Psoas muscle (tissue), 8 donors: ENCODE results near the gene CARD11. TPM values are rescaled to one million over a fixed set of nuclear protein-coding genes. Genes with fewer than 3 reads are reported as not detected.

Experiments used
- ATAC-seq, 4 donors: fragments of 200-7000 bp; cut with Tn5 transposase; one replicate each; pipeline ENCODE4 v1.9.1; 2020; ENCODE audit warnings: moderate library complexity in 3 of 4, mild to moderate bottlenecking in 2 of 4
- DNase-seq, 2 donors: peaks; one replicate each; pipeline ENCODE4 v3.0.0-alpha.2; 2020
- H3K27ac ChIP-seq: fragments of 200-600 bp; one replicate; pipeline ENCODE4 v1.8.0; 2022
- H3K27me3 ChIP-seq, 3 donors: fragments of 200-600 bp in 1 of 3; one replicate each; pipeline versions ENCODE4 v1.6.1 to v1.8.0; 2013 to 2022; ENCODE audit warnings: low read length in 2 of 3, mild to moderate bottlenecking in 2 of 3, moderate library complexity in 1 of 3; ENCODE audit not compliant: insufficient read depth in 3 of 3
- H3K36me3 ChIP-seq, 2 donors: fragments of 200-600 bp in 1 of 2; one replicate each; pipeline versions ENCODE4 v1.6.1 to v1.8.0; 2013 to 2022; ENCODE audit warnings: low read depth in 1 of 2, mild to moderate bottlenecking in 1 of 2, moderate library complexity in 1 of 2; ENCODE audit not compliant: insufficient read depth in 1 of 2
- H3K4me1 ChIP-seq: fragments of 200-600 bp; one replicate; pipeline ENCODE4 v1.8.0; 2022
- H3K4me3 ChIP-seq: fragments of 200-600 bp; one replicate; pipeline ENCODE4 v1.8.0; 2022; ENCODE audit warnings: mild to moderate bottlenecking
- H3K9me3 ChIP-seq: fragments of 200-600 bp; one replicate; pipeline ENCODE4 v1.8.0; 2022
- CTCF ChIP-seq: fragments of 200-600 bp; IDR thresholded peaks from one replicate; pipeline ENCODE4 v1.8.0; 2022; ENCODE audit warnings: antibody characterized with exemption
- WGBS, 3 donors: extraction: QIAGEN DNeasy Blood & Tissue Kit; methylation state at CpG; one replicate each; pipeline versions ENCODE4 v1.1.6 to v1.1.7; 2013; 5-methylcytosine and 5-hydroxymethylcytosine counted together
- intact Hi-C, 2 donors: fragments of 100-400 bp; cut with DNase I; formaldehyde crosslinking; loops; one replicate each; pipeline versions ENCODE4 v1.11.0 to v1.14.2; 2022
- polyA plus RNA-seq, 3 donors: library from polyadenylated mRNA; stranded (reverse); fragments of 200-250 nt; gene quantifications; one replicate each; pipeline ENCODE4 v1.2.3, GENCODE V29; 2013
- total RNA-seq, 4 donors: library from RNA; stranded (reverse); fragmentation: NEBNext Ultra II Directional in 2 of 4; extraction: Animal tissue kit (Norgen Biotek cat#: 25700) in 2 of 4; gene quantifications; one replicate each; pipeline versions ENCODE4 v1.2.1 to v1.2.4, GENCODE V29; 2021 to 2023
- donor health status: healthy with polysubstance abuse.
- donor health status: DM: no; HTN: no; CAD: no; lungs with moderate emphysema.
- donor health status: Bipolar disorder and iron deficiency.
- donor health status: healthy.
- donor health status: DM: yes; HTN: yes; CAD: no.
- donor health status: DM: no; HTN: no; CAD: no.
- donor health status: DM: no; HTN: no; CAD: no.
- donor health status: DM: yes; HTN: yes; CAD: no.

CARD11 gene
- total and polyA plus RNA-seq, 7 donors = 0.08 to 0.84 (median 0.39) TPM

GRCh38 chr7:2930310-2931033 is 113.2 kb downstream of the CARD11 start:
- WGBS, 3 donors = 85 to 90% (median 88%) methylated on average over 13 of the region's 13 CpGs
- H3K4me1 ChIP-seq = no peaks in the 10 kb centered on the region
- DNase-seq = no peak
- no peaks in the 10 kb centered on the region for H3K9me3 ChIP-seq
- H3K36me3 ChIP-seq = no peaks in the 10 kb centered on the region
- H3K4me3 ChIP-seq = no peak overlapping the region
- ATAC-seq = no peak
- TF ChIP-seq CTCF = no peak
- H3K27ac ChIP-seq = no peak overlapping the region
- intact Hi-C loops = no loop called here
- H3K27me3 ChIP-seq = peaks cover 2 to 66% (median 25%) of the 10 kb centered on the region in 3 donors

GRCh38 chr7:2929321-2930201 is 114.1 kb downstream of the CARD11 start:
- intact Hi-C loops = no loop called here
- no peak for DNase-seq
- H3K36me3 ChIP-seq = no peaks in the 10 kb centered on the region
- 35 to 41% (median 39%) methylated on average over 26 of the region's 26 CpGs for WGBS, 3 donors
- H3K27me3 ChIP-seq = peaks cover 2 to 65% (median 19%) of the 10 kb centered on the region in 3 donors
- H3K4me1 ChIP-seq = no peaks in the 10 kb centered on the region
- H3K27ac ChIP-seq = no peak overlapping the region
- no peak for TF ChIP-seq CTCF
- no peak overlapping the region for H3K4me3 ChIP-seq
- no peak for ATAC-seq
- H3K9me3 ChIP-seq = no peaks in the 10 kb centered on the region

GRCh38 chr7:2928613-2929311 is 114.9 kb downstream of the CARD11 start:
- no peak overlapping the region for H3K4me3 ChIP-seq
- DNase-seq (no peak), ATAC-seq (no peak)
- H3K4me1 ChIP-seq = no peaks in the 10 kb centered on the region
- H3K9me3 ChIP-seq = no peaks in the 10 kb centered on the region
- no peak overlapping the region for H3K27ac ChIP-seq
- no peak for TF ChIP-seq CTCF
- no peaks in the 10 kb centered on the region for H3K36me3 ChIP-seq
- intact Hi-C loops = no loop called here
- 24 to 34% (median 27%) methylated on average over 32 to 35 of the region's 35 CpGs for WGBS, 3 donors
- H3K27me3 ChIP-seq = peaks cover 0 to 58% (median 17%) of the 10 kb centered on the region in 3 donors

- intact Hi-C loops = no loop called here
- WGBS, 3 donors = 58 to 73% (median 60%) methylated on average over 10 of the region's 10 CpGs
- H3K9me3 ChIP-seq = no peaks in the 10 kb centered on the region
- ATAC-seq = no peak
- no peak overlapping the region for H3K4me3 ChIP-seq
- TF ChIP-seq CTCF = no peak
- peaks cover 0 to 58% (median 17%) of the 10 kb centered on the region in 3 donors for H3K27me3 ChIP-seq
- DNase-seq = no peak
- H3K27ac ChIP-seq = no peak overlapping the region
- H3K4me1 ChIP-seq = no peaks in the 10 kb centered on the region
- no peaks in the 10 kb centered on the region for H3K36me3 ChIP-seq
Observed at GRCh38 chr7:2928256-2928612, 115.4 kb downstream of the CARD11 start.
